T-cell (primary cell): ENCODE data around the gene ERMARD. TPM values are rescaled to one million over a fixed set of nuclear protein-coding genes. Genes with fewer than 3 reads are reported as not detected.

ENCODE experiments used
- ATAC-seq, 4 experiments: fragments of 200-7000 bp in 3 of 4; fragments of 150-1000 bp in 1 of 4; cut with Tn5 transposase; replicated peaks in 1 of 4; 1 replicate in 3 of 4; 2 replicates in 1 of 4; pipeline ENCODE4 v1.10.0; 2021; ENCODE audit warnings: moderate library complexity in 3 of 4, mild to moderate bottlenecking in 2 of 4, moderate number of reproducible peaks in 1 of 4
- CTCF ChIA-PET, 2 donors: fragments of 300-600 bp; sonication (Branson Sonifier 250); formaldehyde crosslinking; loops; one replicate each; lab custom pipeline; 2022; ENCODE audit warnings: antibody characterized with exemption in 2 of 2; lab: Charles Lee
- POLR2A ChIA-PET, 2 donors: fragments of 300-600 bp; sonication (Branson Sonifier 250); formaldehyde crosslinking; loops; one replicate each; lab custom pipeline; 2022; ENCODE audit warnings: antibody characterized with exemption in 2 of 2; lab: Charles Lee
- DNase-seq, 35 experiments: peaks; one replicate each; pipeline versions ENCODE4 v3.0.0 to v3.0.0-alpha.2; 2013 to 2023
- H3K27ac ChIP-seq: one replicate; pipeline ENCODE4 v1.5.1; 2013; ENCODE audit warnings: low read length
- H3K27me3 ChIP-seq, 2 experiments: replicated peaks in 1 of 2; 1 replicate in 1 of 2; 2 replicates in 1 of 2; pipeline versions ENCODE4 v1.6.1 to v1.7.0; 2013; ENCODE audit warnings: low read length in 1 of 2, mixed read lengths in 1 of 2; ENCODE audit not compliant: control insufficient read depth in 2 of 2, insufficient read depth in 2 of 2; ENCODE audit errors: extremely low read depth in 1 of 2
- H3K36me3 ChIP-seq, 2 donors: 1 replicate in 1 of 2; 2 replicates in 1 of 2; pipeline versions ENCODE4 v1.6.1 to v1.7.0; 2013; ENCODE audit warnings: low read length in 1 of 2; ENCODE audit not compliant: control insufficient read depth in 2 of 2, insufficient read depth in 1 of 2; ENCODE audit errors: extremely low read depth in 1 of 2
- H3K4me1 ChIP-seq, 2 experiments: 1 replicate in 1 of 2; 2 replicates in 1 of 2; pipeline versions ENCODE4 v1.6.1 to v1.7.0; 2013; ENCODE audit warnings: low read length in 2 of 2, mixed read lengths in 1 of 2; ENCODE audit not compliant: insufficient read depth in 2 of 2, control insufficient read depth in 1 of 2; ENCODE audit errors: extremely low read depth in 1 of 2
- H3K4me3 ChIP-seq, 2 donors: 1 replicate in 1 of 2; 2 replicates in 1 of 2; pipeline versions ENCODE4 v1.5.1 to v1.7.0; 2013; ENCODE audit warnings: mild to moderate bottlenecking in 2 of 2, low read length in 1 of 2, moderate library complexity in 1 of 2; ENCODE audit not compliant: control insufficient read depth in 1 of 2; ENCODE audit errors: extremely low read depth in 1 of 2
- H3K9me3 ChIP-seq: 2 replicates; pipeline ENCODE4 v1.7.0; 2013
- H3K27ac Mint-ChIP-seq, 2 donors: one replicate each; pipeline ENCODE4 v1.8.0; 2020 to 2021; ENCODE audit warnings: mild to moderate bottlenecking in 2 of 2, mixed read lengths in 2 of 2
- H3K27me3 Mint-ChIP-seq, 2 donors: one replicate each; pipeline ENCODE4 v1.8.0; 2021 to 2022; ENCODE audit warnings: mixed read lengths in 2 of 2
- H3K36me3 Mint-ChIP-seq: one replicate; pipeline ENCODE4 v1.8.0; 2021; ENCODE audit warnings: mixed read lengths
- H3K4me1 Mint-ChIP-seq, 3 donors: one replicate each; pipeline ENCODE4 v1.8.0; 2020 to 2022; ENCODE audit warnings: mixed read lengths in 3 of 3, mild to moderate bottlenecking in 1 of 3
- H3K4me3 Mint-ChIP-seq, 3 donors: one replicate each; pipeline ENCODE4 v1.8.0; 2020 to 2022; ENCODE audit warnings: mild to moderate bottlenecking in 3 of 3, mixed read lengths in 3 of 3, moderate library complexity in 3 of 3
- H3K9me3 Mint-ChIP-seq, 3 donors: one replicate each; pipeline ENCODE4 v1.8.0; 2020 to 2022; ENCODE audit warnings: mixed read lengths in 3 of 3
- WGBS: methylation state at CpG from one replicate; pipeline ENCODE4 v1.1.5; 2013; ENCODE audit warnings: missing lambda C conversion rate; ENCODE audit not compliant: insufficient coverage; 5-methylcytosine and 5-hydroxymethylcytosine counted together
- total RNA-seq, 35 experiments: library from RNA in 6 of 35; stranded (reverse) in 6 of 35; fragments of 120-200 nt in 1 of 35; gene quantifications; one replicate each; pipeline versions ENCODE4 v1.2.1 to v1.2.4 and lab custom pipeline; 2013 to 2026

Gene ERMARD
- total RNA-seq, 5 donors from 2014 or later (not counting 1 experiment from before 2014, with no cell fraction given), result 24.7 to 35.7 (median 29.9) TPM

DNA sequence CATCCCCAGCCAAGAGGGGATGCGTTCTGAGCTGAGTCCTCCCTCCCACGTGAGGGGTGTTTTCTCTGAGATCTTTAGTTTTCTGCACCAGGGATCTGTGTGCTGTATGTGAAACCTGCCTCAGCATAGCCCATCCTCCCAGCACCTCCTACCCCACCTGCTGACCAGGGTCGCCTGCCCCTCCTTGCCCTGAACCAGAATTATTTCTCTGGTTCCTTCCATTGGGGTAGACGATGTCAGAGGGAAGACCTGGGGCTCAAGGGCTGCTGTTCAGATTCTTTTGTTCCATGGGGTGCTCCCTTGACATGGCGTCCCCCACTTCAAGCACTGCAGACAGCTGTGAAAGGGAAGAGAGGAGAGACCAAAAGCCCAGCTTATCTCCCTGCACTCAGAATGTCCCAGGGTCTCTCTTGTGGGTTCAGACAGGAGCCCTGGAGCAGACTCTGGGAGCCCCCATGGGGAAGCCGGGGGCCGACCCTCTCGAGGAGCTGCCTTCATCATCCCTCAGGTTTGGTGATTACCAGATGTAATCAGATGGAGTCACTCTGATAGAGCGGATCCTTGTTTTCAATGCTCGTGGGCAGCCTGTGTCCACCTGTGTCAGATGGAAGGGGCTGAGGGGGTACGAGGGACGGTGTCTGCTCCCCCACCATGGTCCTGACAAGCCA, 74.3 kb downstream of the ERMARD start:
- peaks cover 0 to 8% (median 5%) of the 10 kb centered on the region in 3 donors for H3K9me3 Mint-ChIP-seq
- ChIA-PET POLR2A (no interaction called here), CTCF (no interaction called here)
- no peak overlapping the region for H3K4me3 Mint-ChIP-seq
- DNase-seq, result no peak
- Histone ChIP-seq H3K4me3 (no peak overlapping the region), H3K36me3 (no peaks in the 10 kb centered on the region), H3K27me3 (peaks cover 0 to 43% of the 10 kb centered on the region in 2 experiments), H3K4me1 (no peaks in the 10 kb centered on the region), H3K9me3 (no peaks in the 10 kb centered on the region), H3K27ac (no peak overlapping the region)
- 89% methylated on average over 8 of the region's 12 CpGs for WGBS
- H3K4me1 Mint-ChIP-seq, result no peaks in the 10 kb centered on the region
- H3K27ac Mint-ChIP-seq, result no peak overlapping the region
- peaks cover 55 to 64% of the 10 kb centered on the region in 2 donors for H3K27me3 Mint-ChIP-seq
- no peak for ATAC-seq
- H3K36me3 Mint-ChIP-seq, result no peaks in the 10 kb centered on the region

DNA sequence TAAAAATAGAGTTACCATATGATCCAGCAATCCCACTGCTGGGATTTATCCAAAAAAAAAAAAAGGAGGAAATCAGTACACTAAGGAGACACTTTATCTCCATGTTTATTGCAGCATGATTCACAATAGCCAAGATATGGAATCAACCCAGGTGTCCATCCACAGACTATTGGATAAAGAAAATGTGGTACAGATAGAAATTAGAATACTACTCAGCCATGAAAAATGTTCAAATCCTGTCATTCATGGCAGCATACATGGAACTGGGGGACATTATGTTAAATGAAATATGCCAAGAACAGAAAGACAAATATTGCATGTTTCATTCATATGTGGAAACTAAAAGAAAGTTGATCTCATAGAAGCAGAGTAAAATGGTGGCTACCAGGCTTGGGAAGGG, 75.3 kb downstream of the ERMARD start:
- Mint-ChIP-seq H3K4me1 (peaks cover 0 to under 1% (median 0%) of the 10 kb centered on the region in 3 donors), H3K9me3 (peaks cover 0 to 8% (median 5%) of the 10 kb centered on the region in 3 donors), H3K4me3 (no peak overlapping the region), H3K27ac (no peak overlapping the region), H3K36me3 (no peaks in the 10 kb centered on the region), H3K27me3 (peaks cover 54 to 63% of the 10 kb centered on the region in 2 donors)
- H3K9me3 ChIP-seq, result no peaks in the 10 kb centered on the region
- H3K27ac ChIP-seq, result no peak overlapping the region
- POLR2A ChIA-PET, result no interaction called here
- DNase-seq (no peak), ATAC-seq (no peak)
- H3K36me3 ChIP-seq, result no peaks in the 10 kb centered on the region
- H3K27me3 ChIP-seq, result peaks cover 0 to 53% of the 10 kb centered on the region in 2 experiments
- peaks cover 0 to 5% of the 10 kb centered on the region in 2 experiments for H3K4me1 ChIP-seq
- CTCF ChIA-PET, result no interaction called here
- H3K4me3 ChIP-seq, result no peak overlapping the region

- Mint-ChIP-seq H3K4me1 (peaks cover 0 to 2% (median 0%) of the 10 kb centered on the region in 3 donors), H3K4me3 (no peak overlapping the region), H3K9me3 (peaks cover 0 to 8% (median 5%) of the 10 kb centered on the region in 3 donors), H3K36me3 (no peaks in the 10 kb centered on the region), H3K27ac (no peak overlapping the region), H3K27me3 (peaks cover 52 to 60% of the 10 kb centered on the region in 2 donors)
- Histone ChIP-seq H3K27me3 (peaks cover 0 to 57% of the 10 kb centered on the region in 2 experiments), H3K4me3 (no peak overlapping the region), H3K36me3 (no peaks in the 10 kb centered on the region), H3K4me1 (peaks cover 0 to 6% of the 10 kb centered on the region in 2 experiments), H3K27ac (no peak overlapping the region), H3K9me3 (no peaks in the 10 kb centered on the region)
- ChIA-PET POLR2A (no interaction called here), CTCF (no interaction called here)
- WGBS, result 75% methylated on average over 7 of the region's 12 CpGs
- no peak for DNase-seq
- no peak for ATAC-seq
Observed at GRCh38 chr6:169827290-169827717, 75.9 kb downstream of the ERMARD start.

DNA sequence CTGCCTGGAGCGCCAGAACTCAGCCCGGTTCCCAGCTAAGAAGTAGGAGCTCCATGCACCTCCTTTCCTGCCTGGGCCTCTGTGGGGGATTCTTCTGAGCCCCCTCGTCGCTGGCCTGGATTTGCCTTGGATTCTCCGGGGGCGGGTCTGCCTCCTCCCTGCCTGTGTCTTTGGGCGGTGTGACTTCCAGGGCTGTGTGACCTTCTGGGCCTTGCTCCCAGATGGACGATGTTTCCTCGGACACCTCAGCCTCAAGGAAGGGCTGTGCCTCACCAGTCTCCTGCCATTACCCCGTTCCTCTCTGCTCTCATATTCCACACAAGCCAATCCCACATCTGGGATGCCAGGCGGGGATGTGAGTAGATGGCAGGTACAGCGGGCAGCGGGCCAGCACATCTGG, 76.8 kb downstream of the ERMARD start:
- Histone ChIP-seq H3K9me3 (no peaks in the 10 kb centered on the region), H3K4me3 (no peak overlapping the region), H3K27me3 (peaks cover 0 to 59% of the 10 kb centered on the region in 2 experiments), H3K4me1 (peaks cover 0 to 6% of the 10 kb centered on the region in 2 experiments), H3K27ac (no peak overlapping the region), H3K36me3 (no peaks in the 10 kb centered on the region)
- Mint-ChIP-seq H3K36me3 (no peaks in the 10 kb centered on the region), H3K4me1 (peaks cover 0 to 2% (median 0%) of the 10 kb centered on the region in 3 donors), H3K9me3 (peaks cover 0 to 8% (median 5%) of the 10 kb centered on the region in 3 donors), H3K4me3 (no peak overlapping the region), H3K27me3 (peaks cover 49 to 61% of the 10 kb centered on the region in 2 donors), H3K27ac (no peak overlapping the region)
- POLR2A ChIA-PET, result no interaction called here
- DNase-seq (no peak), ATAC-seq (no peak)
- WGBS, result 83% methylated on average over 10 of the region's 13 CpGs
- CTCF ChIA-PET, result no interaction called here

GRCh38 chr6:169829786-169830185, 78.4 kb downstream of the ERMARD start:
- H3K27ac ChIP-seq, result no peak overlapping the region
- Mint-ChIP-seq H3K4me3 (no peak overlapping the region), H3K9me3 (peaks cover 0 to 8% (median 5%) of the 10 kb centered on the region in 3 donors), H3K27me3 (peaks cover 45 to 63% of the 10 kb centered on the region in 2 donors), H3K36me3 (no peaks in the 10 kb centered on the region), H3K27ac (no peak overlapping the region), H3K4me1 (peaks cover 0 to 2% (median 0%) of the 10 kb centered on the region in 3 donors)
- ATAC-seq (no peak), DNase-seq (no peak)
- CTCF ChIA-PET, result no interaction called here
- no peak overlapping the region for H3K4me3 ChIP-seq
- POLR2A ChIA-PET, result no interaction called here
- WGBS, result 83% methylated on average over 4 of the region's 4 CpGs
- no peaks in the 10 kb centered on the region for H3K36me3 ChIP-seq
- H3K27me3 ChIP-seq, result peaks cover 0 to 50% of the 10 kb centered on the region in 2 experiments
- H3K9me3 ChIP-seq, result no peaks in the 10 kb centered on the region
- peaks cover 0 to 6% of the 10 kb centered on the region in 2 experiments for H3K4me1 ChIP-seq

DNA sequence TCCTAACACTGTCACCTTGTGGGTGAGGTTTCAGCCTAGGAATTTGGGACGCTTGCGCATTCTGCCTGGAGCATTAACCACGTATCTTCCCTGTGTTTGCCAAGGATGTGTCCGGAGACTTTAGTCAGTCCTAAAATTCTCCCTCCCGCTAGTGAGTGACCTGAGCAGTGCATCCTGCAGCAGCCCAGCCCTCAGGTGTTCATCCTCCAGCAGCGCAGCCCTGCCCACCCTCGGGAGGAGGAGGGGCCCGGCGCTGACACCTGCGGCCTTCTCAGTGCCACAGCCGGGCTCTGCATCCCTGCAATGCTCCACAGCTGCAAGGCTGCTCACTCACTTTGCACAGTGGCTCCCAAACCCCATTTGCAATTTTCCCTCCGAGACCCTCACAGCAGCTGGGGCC, 79.5 kb downstream of the ERMARD start:
- 91% methylated on average over 9 of the region's 12 CpGs for WGBS
- Histone ChIP-seq H3K4me3 (no peak overlapping the region), H3K27me3 (peaks cover 0 to 39% of the 10 kb centered on the region in 2 experiments), H3K4me1 (peaks cover 0 to 6% of the 10 kb centered on the region in 2 experiments), H3K36me3 (no peaks in the 10 kb centered on the region), H3K27ac (no peak overlapping the region), H3K9me3 (no peaks in the 10 kb centered on the region)
- H3K27ac Mint-ChIP-seq, result no peak overlapping the region
- peaks cover 38 to 61% of the 10 kb centered on the region in 2 donors for H3K27me3 Mint-ChIP-seq
- no peaks in the 10 kb centered on the region for H3K36me3 Mint-ChIP-seq
- ATAC-seq (no peak), DNase-seq (no peak)
- ChIA-PET POLR2A (no interaction called here), CTCF (interaction anchor here in 1 of 2 donors (0.9 to 2.1 kb wide), 2 partner anchors 686 to 699 kb away, joined by 4 to 10 read pairs; no protein-coding TSS in a partner anchor)
- peaks cover 0 to 2% (median 0%) of the 10 kb centered on the region in 3 donors for H3K4me1 Mint-ChIP-seq
- H3K4me3 Mint-ChIP-seq, result no peak overlapping the region
- peaks cover 0 to 8% (median 5%) of the 10 kb centered on the region in 3 donors for H3K9me3 Mint-ChIP-seq
